BJ (cell line): ENCODE results near the gene ANAPC7. TPM values are rescaled to one million over a fixed set of nuclear protein-coding genes. Genes with fewer than 3 reads are reported as not detected.

Source experiments
- CTCF ChIA-PET: fragments of 350-600 bp; formaldehyde crosslinking; extraction: SDS; loops from one replicate; lab custom pipeline; 2021; ENCODE audit warnings: antibody characterized with exemption, inconsistent platforms; lab: Yijun Ruan, JAX
- POLR2A ChIA-PET: fragments of 300-600 bp; sonication (Branson Sonifier 250); formaldehyde crosslinking; extraction: SDS; loops from one replicate; lab custom pipeline; 2021; ENCODE audit warnings: antibody characterized with exemption; lab: Charles Lee
- DNase-seq: peaks from one replicate; pipeline ENCODE4 v3.0.0-alpha.2; 2011; ENCODE audit warnings: low read depth
- H3K27me3 ChIP-seq: 2 replicates; pipeline ENCODE4 v1.6.0; 2011; ENCODE audit warnings: low read length; ENCODE audit not compliant: control insufficient read depth, insufficient read depth
- H3K36me3 ChIP-seq: 2 replicates; pipeline ENCODE4 v1.5.1; 2011; ENCODE audit warnings: low read length; ENCODE audit not compliant: control insufficient read depth, insufficient read depth
- H3K4me3 ChIP-seq: 2 replicates; pipeline ENCODE4 v1.5.1; 2011; ENCODE audit warnings: low read depth, mild to moderate bottlenecking, control low read depth, low read length
- CTCF ChIP-seq: IDR thresholded peaks from 2 replicates; pipeline ENCODE4 v1.5.1; 2011; ENCODE audit warnings: low read depth, mild to moderate bottlenecking, control low read depth, inconsistent platforms, low read length, moderate library complexity; ENCODE audit not compliant: insufficient read depth
- polyA plus RNA-seq: library from polyadenylated mRNA; depleted of rRNA; stranded (reverse); fragments of >200 nt; gene quantifications from 2 replicates; pipeline ENCODE4 v1.2.3, GENCODE V29; 2011

The ANAPC7 gene
- polyA plus RNA-seq, 1 experiment = 32.6 TPM

GRCh38 chr12:110352401-110352800 is 51.1 kb downstream of the ANAPC7 start:
- ChIA-PET CTCF (interaction anchor here (0.7 to 1.2 kb wide), 2 partner anchors 21 to 79 kb away, joined by 3 read pairs; no protein-coding TSS in a partner anchor), POLR2A (interaction anchor here (0.6 kb wide), 1 partner anchor 27 kb away, joined by 3 read pairs; no protein-coding TSS in a partner anchor)
- DNase-seq = no peak
- no peaks in the 10 kb centered on the region for H3K27me3 ChIP-seq
- H3K36me3 ChIP-seq = peaks cover 28% of the 10 kb centered on the region
- no peak for TF ChIP-seq CTCF
- H3K4me3 ChIP-seq = no peak overlapping the region

GRCh38 chr12:110351119-110351518 is 52.4 kb downstream of the ANAPC7 start:
- peaks cover 29% of the 10 kb centered on the region for H3K36me3 ChIP-seq
- no peak for DNase-seq

GRCh38 chr12:110349514-110350151 is 53.9 kb downstream of the ANAPC7 start:
- POLR2A ChIA-PET = no interaction called here
- no peaks in the 10 kb centered on the region for H3K27me3 ChIP-seq
- DNase-seq = no peak
- TF ChIP-seq CTCF = no peak
- no peak overlapping the region for H3K4me3 ChIP-seq
- peaks cover 44% of the 10 kb centered on the region for H3K36me3 ChIP-seq
- CTCF ChIA-PET = interaction anchor here (1.2 to 1.4 kb wide), 2 partner anchors 8 to 9 kb away, joined by 3 to 4 read pairs; no protein-coding TSS in a partner anchor

More at GRCh38 chr12:110351119-110351518, 52.4 kb downstream of the ANAPC7 start:
- Histone ChIP-seq H3K4me3 (no peak overlapping the region), H3K27me3 (no peaks in the 10 kb centered on the region)
- POLR2A ChIA-PET = no interaction called here
- CTCF ChIA-PET = no interaction called here
- no peak for TF ChIP-seq CTCF

- Histone ChIP-seq H3K27me3 (no peaks in the 10 kb centered on the region), H3K4me3 (no peak overlapping the region), H3K36me3 (peaks cover 49% of the 10 kb centered on the region)
- no peak for TF ChIP-seq CTCF
- ChIA-PET POLR2A (no interaction called here), CTCF (interaction anchor here (0.6 to 1.4 kb wide), 3 partner anchors 9 to 18 kb away, joined by 3 to 4 read pairs (median 3); no protein-coding TSS in a partner anchor)
- no peak for DNase-seq
These were observed 54.4 kb downstream of the ANAPC7 start for GRCh38 chr12:110349096-110349495.

- no peak for TF ChIP-seq CTCF
- DNase-seq = no peak
- ChIA-PET POLR2A (no interaction called here), CTCF (interaction anchor here (0.6 to 1.4 kb wide), 3 partner anchors 10 to 17 kb away, joined by 3 to 4 read pairs (median 3); no protein-coding TSS in a partner anchor)
- Histone ChIP-seq H3K4me3 (no peak overlapping the region), H3K36me3 (peaks cover 55% of the 10 kb centered on the region), H3K27me3 (no peaks in the 10 kb centered on the region)
These were observed 55.0 kb downstream of the ANAPC7 start for GRCh38 chr12:110348431-110349059.
